HepG2 (cell line): Measurements from ENCODE around the gene PARP3. TPM values are rescaled to one million over a fixed set of nuclear protein-coding genes. Genes with fewer than 3 reads are reported as not detected.

Experiments used
- ATF4 ChIP-seq, 2 experiments: fragments of 450-650 bp in 1 of 2; sonication (generic) in 1 of 2; formaldehyde crosslinking; IDR thresholded peaks; 2 replicates each; pipeline versions ENCODE4 v1.5.0 to v1.8.0; 2020 to 2022; ENCODE audit warnings: mild to moderate bottlenecking in 1 of 2, missing genetic modification reagents in 1 of 2
- CENPBD1 ChIP-seq: sonication (generic); formaldehyde crosslinking; IDR thresholded peaks from 2 replicates; pipeline ENCODE4 v1.8.0; 2022; ENCODE audit warnings: missing genetic modification reagents, low read depth, mild to moderate bottlenecking, borderline replicate concordance
- ELF3 ChIP-seq: IDR thresholded peaks from 2 replicates; pipeline ENCODE4 v1.6.1; 2016; ENCODE audit warnings: missing genetic modification reagents, missing compliant biosample characterization
- ESRRA ChIP-seq: sonication (generic); formaldehyde crosslinking; IDR thresholded peaks from 2 replicates; pipeline ENCODE4 v1.5.1; 2020; ENCODE audit warnings: mild to moderate bottlenecking, low read depth, missing genetic modification reagents
- FOXK2 ChIP-seq: fragments of 450-650 bp; IDR thresholded peaks from 2 replicates; pipeline ENCODE4 v1.6.1; 2016
- GATAD2A ChIP-seq: IDR thresholded peaks from 2 replicates; pipeline ENCODE4 v1.6.1; 2016
- HCFC1 ChIP-seq: fragments of 150-350 bp; IDR thresholded peaks from 2 replicates; pipeline ENCODE4 v1.6.1; 2014; ENCODE audit warnings: low read depth, low read length
- HHEX ChIP-seq: IDR thresholded peaks from 2 replicates; pipeline ENCODE4 v1.6.1; 2016; ENCODE audit warnings: control low read depth
- MLX ChIP-seq: IDR thresholded peaks from 2 replicates; pipeline ENCODE4 v1.6.1; 2016
- ONECUT2 ChIP-seq: sonication (generic); formaldehyde crosslinking; IDR thresholded peaks from 2 replicates; pipeline ENCODE4 v1.4.0; 2020; ENCODE audit warnings: missing genetic modification reagents
- POLR2AphosphoS5 ChIP-seq: IDR thresholded peaks from 2 replicates; pipeline ENCODE4 v1.6.1; 2012; ENCODE audit warnings: low read depth, low read length
- SKI ChIP-seq: fragments of 450-650 bp; IDR thresholded peaks from one replicate; pipeline ENCODE4 v1.6.1; 2018; ENCODE audit warnings: mild to moderate bottlenecking; ENCODE audit not compliant: partially characterized antibody
- SOX13 ChIP-seq, 3 experiments: fragments of 450-650 bp in 1 of 3; sonication (generic) in 1 of 3; formaldehyde crosslinking in 1 of 3; IDR thresholded peaks in 2 of 3; conservative IDR thresholded peaks in 1 of 3; 2 replicates each; pipeline versions ENCODE4 v1.5.0 to v1.6.1; 2016 to 2020; ENCODE audit warnings: antibody characterized with exemption in 1 of 3, mild to moderate bottlenecking in 1 of 3, missing compliant biosample characterization in 1 of 3, missing genetic modification reagents in 1 of 3, moderate library complexity in 1 of 3
- ZFP36L2 ChIP-seq: sonication (generic); formaldehyde crosslinking; IDR thresholded peaks from 2 replicates; pipeline ENCODE4 v1.4.0; 2020; ENCODE audit warnings: missing genetic modification reagents
- ZKSCAN8 ChIP-seq: IDR thresholded peaks from 2 replicates; pipeline ENCODE4 v1.6.1; 2016; ENCODE audit warnings: borderline replicate concordance, missing genetic modification reagents, missing compliant biosample characterization
- ZNF230 ChIP-seq: sonication (generic); formaldehyde crosslinking; IDR thresholded peaks from 2 replicates; pipeline ENCODE4 v1.4.0; 2020; ENCODE audit warnings: mild to moderate bottlenecking, missing genetic modification reagents
- ZNF275 ChIP-seq: sonication (generic); formaldehyde crosslinking; IDR thresholded peaks from 2 replicates; pipeline ENCODE4 v1.8.0; 2022; ENCODE audit warnings: missing genetic modification reagents, mild to moderate bottlenecking, inconsistent platforms, borderline replicate concordance
- ZNF280D ChIP-seq: sonication (generic); formaldehyde crosslinking; IDR thresholded peaks from 2 replicates; pipeline ENCODE4 v1.5.1; 2020; ENCODE audit warnings: mild to moderate bottlenecking, missing genetic modification reagents
- ZNF33A ChIP-seq: sonication (generic); formaldehyde crosslinking; IDR thresholded peaks from 2 replicates; pipeline ENCODE4 v1.5.1; 2020; ENCODE audit warnings: missing genetic modification reagents, mild to moderate bottlenecking, moderate library complexity, borderline replicate concordance
- ZNF430 ChIP-seq: sonication (generic); formaldehyde crosslinking; IDR thresholded peaks from 2 replicates; pipeline ENCODE4 v1.9.0; 2021; ENCODE audit warnings: mild to moderate bottlenecking, missing genetic modification reagents
- ZNF530 ChIP-seq: sonication (generic); formaldehyde crosslinking; IDR thresholded peaks from 2 replicates; pipeline ENCODE4 v1.5.0; 2020; ENCODE audit warnings: low read depth, mild to moderate bottlenecking, missing genetic modification reagents
- ZNF605 ChIP-seq: sonication (generic); formaldehyde crosslinking; IDR thresholded peaks from 2 replicates; pipeline ENCODE4 v1.8.0; 2022; ENCODE audit warnings: mild to moderate bottlenecking, missing genetic modification reagents
- ZNF607 ChIP-seq: sonication (generic); formaldehyde crosslinking; IDR thresholded peaks from 2 replicates; pipeline ENCODE4 v1.5.1; 2020; ENCODE audit warnings: missing genetic modification reagents, mild to moderate bottlenecking, borderline replicate concordance
- ZNF883 ChIP-seq: sonication (generic); formaldehyde crosslinking; IDR thresholded peaks from 2 replicates; pipeline ENCODE4 v1.5.1; 2020; ENCODE audit warnings: mild to moderate bottlenecking, missing genetic modification reagents; ENCODE audit errors: not compliant biosample characterization
- polyA plus RNA-seq, 8 experiments: library from polyadenylated mRNA; depleted of rRNA in 3 of 8; stranded (reverse) in 7 of 8; unstranded in 1 of 8; fragments of >200 nt; fragmentation: Illumina TruSeq in 4 of 8; extraction: Trizol in 4 of 8; gene quantifications; 2 replicates each; pipeline versions ENCODE4 v1.2.1 to v1.2.3, GENCODE V29; 2011 to 2016; ENCODE audit warnings: low read depth in 4 of 8, missing spikeins in 1 of 8, mixed read lengths in 1 of 8; ENCODE audit not compliant: insufficient read depth in 1 of 8
- total RNA-seq, 5 experiments: library from RNA; depleted of rRNA; stranded (reverse); fragments of >200 nt; fragmentation: Illumina TruSeq; extraction: Trizol; gene quantifications; 2 replicates each; pipeline ENCODE4 v1.2.3, GENCODE V29; 2016; ENCODE audit warnings: low read depth in 1 of 5

Gene PARP3
- total and polyA plus RNA-seq, 2 of the 13 experiments (the other 11 are each of a cell fraction or from before 2014, with no cell fraction given), result 11.2 to 21.5 TPM

- no peak for TF ChIP-seq ZKSCAN8 (CRISPR knock-in tag)
- TF ChIP-seq ESRRA (CRISPR knock-in tag), result peak; percentile 79; the same call in 1 of the 2 replicates
- TF ChIP-seq ONECUT2 (CRISPR knock-in tag), result no peak; the same call in 1 of the 2 replicates
- 0 out of 2 replicates have a peak, but pooled peaks have one; percentile 7 for TF ChIP-seq HCFC1
- TF ChIP-seq CENPBD1 (CRISPR knock-in tag), result no peak
- TF ChIP-seq ZNF230 (CRISPR knock-in tag), result no peak
- no peak for TF ChIP-seq ZNF607
- TF ChIP-seq ZNF530 (CRISPR knock-in tag), result no peak
- no peak for TF ChIP-seq ZNF275 (CRISPR knock-in tag)
- no peak for TF ChIP-seq POLR2AphosphoS5
- TF ChIP-seq ZNF605, result peak; percentile 73; the same call in 1 of the 2 replicates
- TF ChIP-seq ZFP36L2 (CRISPR knock-in tag), result no peak
- TF ChIP-seq GATAD2A (CRISPR knock-in tag), result peak; percentile 91
- TF ChIP-seq HHEX (CRISPR knock-in tag), result 0 out of 2 replicates have a peak, but pooled peaks have one; percentile 33
- TF ChIP-seq MLX, result peak; percentile 72; the same call in 1 of the 2 replicates
- TF ChIP-seq ATF4 (CRISPR knock-in tag; IDR thresholded peaks at IDR 0.05), result no peak
- peak; percentile 61 for TF ChIP-seq SKI
- no peak for TF ChIP-seq SOX13 (IDR thresholded peaks at IDR 0.05)
- TF ChIP-seq SOX13 (CRISPR knock-in tag; conservative IDR thresholded peaks at IDR 0.05 in 1 of 2, IDR thresholded peaks at IDR 0.05 in 1 of 2), result peak in 1 of 2 experiments; percentile 75; a peak in 2 of 4 replicates
- no peak for TF ChIP-seq ZNF883 (CRISPR knock-in tag)
- TF ChIP-seq ZNF280D (CRISPR knock-in tag), result peak; percentile 42; the same call in 1 of the 2 replicates
- TF ChIP-seq ZNF430 (CRISPR knock-in tag), result peak; percentile 71
- TF ChIP-seq ZNF33A (CRISPR knock-in tag), result no peak
- TF ChIP-seq ELF3, result peak; percentile 52; the same call in 1 of the 2 replicates
- no peak for TF ChIP-seq FOXK2
Observed at GRCh38 chr3:51982352-51982837, 40.2 kb downstream of the PARP3 start (continued).
